HEK293T (cell line): ENCODE measurements around the gene LRRC3C.

Experiments
- CTCF ChIA-PET: fragments of 350-600 bp; formaldehyde crosslinking; extraction: SDS; loops from one replicate; lab custom pipeline; 2021; ENCODE audit warnings: antibody characterized with exemption, inconsistent platforms; lab: Yijun Ruan, JAX
- POLR2A ChIA-PET: fragments of 350-600 bp; formaldehyde crosslinking; extraction: SDS; loops from one replicate; lab custom pipeline; 2020; ENCODE audit warnings: antibody characterized with exemption, inconsistent platforms; lab: Yijun Ruan, JAX
- DNase-seq: peaks from one replicate; pipeline ENCODE4 v3.0.0; 2012; ENCODE audit warnings: mixed read lengths; ENCODE audit errors: extremely low spot score
- ARNT ChIP-seq: fragments of 450-650 bp; IDR thresholded peaks from 2 replicates; pipeline ENCODE4 v1.6.1; 2017; ENCODE audit warnings: mild to moderate bottlenecking
- BHLHE40 ChIP-seq: fragments of 450-650 bp; IDR thresholded peaks from 2 replicates; pipeline ENCODE4 v1.6.1; 2016; ENCODE audit warnings: mild to moderate bottlenecking, moderate library complexity, borderline replicate concordance
- CTBP1 ChIP-seq: fragments of 450-650 bp; IDR thresholded peaks from 2 replicates; pipeline ENCODE4 v1.6.1; 2016; ENCODE audit warnings: borderline replicate concordance
- ELF4 ChIP-seq: fragments of 450-650 bp; IDR thresholded peaks from 2 replicates; pipeline ENCODE4 v1.6.1; 2017; ENCODE audit warnings: antibody characterized with exemption
- FOXA1 ChIP-seq: fragments of 450-650 bp; IDR thresholded peaks from 2 replicates; pipeline ENCODE4 v1.6.1; 2016; ENCODE audit warnings: mild to moderate bottlenecking
- FOXK2 ChIP-seq: fragments of 450-650 bp; IDR thresholded peaks from 2 replicates; pipeline ENCODE4 v1.6.1; 2016; ENCODE audit warnings: mild to moderate bottlenecking
- FOXM1 ChIP-seq: fragments of 450-650 bp; IDR thresholded peaks from 2 replicates; pipeline ENCODE4 v1.6.1; 2017; ENCODE audit warnings: mild to moderate bottlenecking, borderline replicate concordance
- HDGF ChIP-seq: fragments of 450-650 bp; IDR thresholded peaks from 2 replicates; pipeline ENCODE4 v1.6.1; 2017; ENCODE audit warnings: antibody characterized with exemption, borderline replicate concordance
- L3MBTL2 ChIP-seq: fragments of 450-650 bp; conservative IDR thresholded peaks from 2 replicates; pipeline ENCODE4 v1.6.1; 2016; ENCODE audit warnings: mild to moderate bottlenecking
- LEF1 ChIP-seq: fragments of 450-650 bp; IDR thresholded peaks from 2 replicates; pipeline ENCODE4 v1.6.1; 2017; ENCODE audit warnings: mild to moderate bottlenecking, borderline replicate concordance
- NFRKB ChIP-seq: fragments of 450-650 bp; IDR thresholded peaks from 2 replicates; pipeline ENCODE4 v1.6.1; 2016; ENCODE audit warnings: mild to moderate bottlenecking, moderate library complexity
- SP1 ChIP-seq: fragments of 450-650 bp; IDR thresholded peaks from 2 replicates; pipeline ENCODE4 v1.6.1; 2017
- SUZ12 ChIP-seq: fragments of 450-650 bp; IDR thresholded peaks from 2 replicates; pipeline ENCODE4 v1.6.1; 2016; ENCODE audit warnings: mild to moderate bottlenecking
- TARDBP ChIP-seq: fragments of 450-650 bp; IDR thresholded peaks from 2 replicates; pipeline ENCODE4 v1.6.1; 2016
- ZNF384 ChIP-seq: fragments of 450-650 bp; IDR thresholded peaks from 2 replicates; pipeline ENCODE4 v1.6.1; 2016
- TF ChIP-seq, protein P1 (sequence below): fragments of 450-650 bp; IDR thresholded peaks from 2 replicates; pipeline ENCODE4 v1.6.1; 2016

LRRC3C gene

DNA sequence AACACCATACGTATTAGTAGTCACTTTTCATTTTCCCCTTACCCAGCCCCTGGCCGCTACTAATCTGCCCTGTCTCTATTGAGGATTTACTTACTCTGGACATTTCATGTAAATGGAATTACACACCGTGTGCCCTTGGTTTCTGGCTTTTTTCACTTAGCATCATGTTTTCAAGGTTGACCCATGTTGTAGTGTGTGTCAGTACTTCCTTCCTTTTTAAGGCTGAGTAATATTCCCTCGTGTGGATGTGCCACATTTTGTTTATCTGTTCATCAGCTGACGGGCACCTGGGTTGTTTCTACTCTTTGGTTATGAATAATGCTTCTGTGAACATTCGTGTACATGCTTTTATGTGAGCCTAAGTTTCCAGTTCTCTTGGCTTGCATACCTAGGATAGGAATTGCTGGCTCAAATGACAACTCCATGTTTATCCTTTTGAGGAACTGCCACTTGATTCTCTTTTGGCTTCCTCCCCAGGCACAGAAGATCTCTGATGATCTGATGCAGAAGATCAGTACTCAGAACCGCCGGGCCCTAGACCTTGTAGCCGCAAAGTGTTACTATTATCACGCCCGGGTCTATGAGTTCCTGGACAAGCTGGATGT, 60.8 kb downstream of the LRRC3C start:
- POLR2A ChIA-PET = interaction anchor here (2.9 kb wide), 1 partner anchor 8 kb away, joined by 8 read pairs; the partner anchor contains the start of gene PSMD3
- CTCF ChIA-PET = no interaction called here
- no peak for DNase-seq
- TF ChIP-seq LEF1 = no peak

DNA sequence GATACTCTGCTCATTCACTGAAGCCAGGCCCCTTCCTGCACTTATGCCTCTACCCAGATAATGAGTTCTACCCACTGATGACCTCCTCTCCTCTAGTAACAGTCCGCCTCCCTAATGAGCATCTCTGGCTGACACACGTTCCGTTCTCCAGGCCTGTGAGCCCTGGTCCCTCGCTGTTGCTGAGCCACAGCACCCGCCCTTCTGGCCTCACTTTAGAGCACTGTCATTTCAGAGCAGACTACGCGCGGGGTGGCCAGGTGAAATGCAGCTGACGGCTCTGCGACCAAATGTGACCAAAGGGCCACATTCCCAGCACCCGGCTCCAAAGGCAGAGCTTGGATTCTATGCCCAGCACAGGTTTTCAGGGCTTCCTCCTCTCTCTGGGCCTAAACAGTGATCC, 66.9 kb downstream of the LRRC3C start:
- ChIA-PET CTCF (no interaction called here), POLR2A (no interaction called here)
- TF ChIP-seq FOXM1 (no peak), ZNF384 (no peak), NFRKB (no peak), FOXK2 (no peak), L3MBTL2 (no peak), TARDBP (no peak), LEF1 (no peak), HDGF (no peak), SUZ12 (no peak), ARNT (no peak), ELF4 (no peak), SP1 (no peak), BHLHE40 (no peak), CTBP1 (no peak), FOXA1 (no peak)
- TF ChIP-seq, protein P1, sequence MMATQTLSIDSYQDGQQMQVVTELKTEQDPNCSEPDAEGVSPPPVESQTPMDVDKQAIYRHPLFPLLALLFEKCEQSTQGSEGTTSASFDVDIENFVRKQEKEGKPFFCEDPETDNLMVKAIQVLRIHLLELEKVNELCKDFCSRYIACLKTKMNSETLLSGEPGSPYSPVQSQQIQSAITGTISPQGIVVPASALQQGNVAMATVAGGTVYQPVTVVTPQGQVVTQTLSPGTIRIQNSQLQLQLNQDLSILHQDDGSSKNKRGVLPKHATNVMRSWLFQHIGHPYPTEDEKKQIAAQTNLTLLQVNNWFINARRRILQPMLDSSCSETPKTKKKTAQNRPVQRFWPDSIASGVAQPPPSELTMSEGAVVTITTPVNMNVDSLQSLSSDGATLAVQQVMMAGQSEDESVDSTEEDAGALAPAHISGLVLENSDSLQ = no peak
- DNase-seq = no peak
